Lower leg skin (tissue), 3 donors: ENCODE results near the gene DNAJC10.

Experiments
- CTCF ChIP-seq, 3 donors: fragments of 450-650 bp; IDR thresholded peaks; one replicate each; pipeline ENCODE4 v1.5.1; 2016; ENCODE audit warnings: antibody characterized with exemption in 3 of 3, mild to moderate bottlenecking in 3 of 3, moderate library complexity in 2 of 3
- POLR2A ChIP-seq, 2 donors: fragments of 450-650 bp; IDR thresholded peaks; one replicate each; pipeline ENCODE4 v1.6.1; 2016 to 2017; ENCODE audit warnings: antibody characterized with exemption in 2 of 2, mild to moderate bottlenecking in 1 of 2, moderate library complexity in 1 of 2

- TF ChIP-seq CTCF (IDR thresholded peaks at IDR 0.05), result no peak
- no peak for TF ChIP-seq POLR2A (IDR thresholded peaks at IDR 0.05)
Measured at GRCh38 chr2:182819412-182819811, 103.4 kb downstream of the DNAJC10 start.
